Stimulated activated CD4-positive, alpha-beta T cell treated with anti-CD3 and anti-CD28 coated beads, Interleukin-15, amount 100 ng/mL, for 24 hours (primary cell): Measurements from ENCODE around the gene TCF23.
A peak's percentile ranks its signal among the peaks of the same experiment; 100 is the strongest.
"Not testable (repeated sequence)": the region's sequence is repeated elsewhere in the genome, so short reads cannot be mapped to it uniquely, and the experiment has no call there.

Source experiments
- DNase-seq: peaks from one replicate; pipeline ENCODE4 v3.0.0-alpha.2; 2020

The TCF23 gene

DNA sequence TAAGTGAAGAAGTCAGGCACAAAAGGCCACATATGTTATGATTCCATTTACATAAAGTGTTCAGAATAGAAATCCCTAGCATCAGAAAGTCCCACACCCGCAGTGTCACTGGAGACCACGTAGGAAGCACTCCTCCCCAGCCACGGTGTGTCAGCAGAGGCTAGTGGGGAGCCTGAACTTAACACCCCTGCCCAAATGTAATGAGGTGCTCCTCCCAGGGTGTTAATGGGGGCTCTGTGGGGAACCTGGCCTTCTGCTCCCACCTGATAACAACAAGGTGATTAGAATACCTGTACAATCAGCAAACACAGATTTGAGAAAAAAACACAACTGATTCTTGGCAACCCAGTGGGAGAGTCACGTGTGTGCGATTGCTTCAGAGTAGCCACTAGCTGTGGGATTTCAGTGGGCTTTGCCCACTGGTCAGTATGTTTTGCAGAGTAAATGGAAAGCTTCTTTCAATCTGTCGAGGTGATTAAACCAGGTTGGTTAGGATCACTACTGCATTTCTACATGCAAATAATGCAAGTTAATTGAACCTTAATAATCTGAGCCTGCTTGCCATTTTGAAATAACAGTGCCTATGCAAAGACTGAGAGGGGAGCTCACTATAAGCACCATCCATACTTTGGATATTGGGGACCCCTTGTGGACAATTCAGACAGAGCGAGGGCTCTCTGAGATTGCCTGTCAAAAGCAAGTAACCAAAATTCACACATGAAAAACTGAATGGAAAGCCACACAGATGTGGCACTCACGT, 42.4 kb downstream of the TCF23 start:
- DNase-seq: peak; percentile 42

DNA sequence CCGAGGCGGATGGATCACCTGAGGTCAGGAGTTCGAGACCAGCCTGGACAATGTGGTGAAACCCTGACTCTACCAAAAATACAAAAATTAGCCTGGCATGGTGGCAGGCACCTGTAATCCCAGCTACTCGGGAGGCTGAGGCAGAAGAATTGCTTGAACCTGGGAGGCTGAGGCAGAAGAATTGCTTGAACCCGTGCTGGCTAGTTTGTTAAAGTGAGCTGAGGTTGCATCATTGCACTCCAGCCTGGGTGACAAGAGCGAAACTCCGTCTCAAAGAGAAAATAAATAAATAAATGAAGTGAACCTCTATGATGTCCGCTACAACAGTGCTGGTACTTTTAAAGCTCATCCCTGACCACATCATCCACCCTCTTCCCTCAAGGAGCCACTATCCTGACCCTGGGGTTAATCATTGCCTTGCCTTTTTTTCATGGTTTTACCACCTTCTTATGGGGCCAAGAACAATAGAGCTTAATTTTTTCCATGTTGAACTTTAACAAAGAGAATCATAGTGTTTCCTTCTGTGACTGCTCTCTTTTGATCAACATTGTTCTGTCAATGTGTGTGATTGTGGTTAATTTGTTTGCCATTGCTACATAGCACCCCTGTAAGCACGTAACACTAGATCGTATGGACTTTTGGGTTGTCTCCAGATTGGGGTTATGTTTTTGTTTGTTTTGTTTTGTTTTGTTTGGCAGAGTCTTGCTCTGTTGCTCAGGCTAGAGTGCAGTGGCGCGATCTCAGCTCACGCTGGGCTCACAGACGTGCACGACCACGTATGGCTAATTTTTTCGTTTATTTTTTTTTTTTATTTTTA, 45.9 kb downstream of the TCF23 start:
- no peak for DNase-seq

DNA sequence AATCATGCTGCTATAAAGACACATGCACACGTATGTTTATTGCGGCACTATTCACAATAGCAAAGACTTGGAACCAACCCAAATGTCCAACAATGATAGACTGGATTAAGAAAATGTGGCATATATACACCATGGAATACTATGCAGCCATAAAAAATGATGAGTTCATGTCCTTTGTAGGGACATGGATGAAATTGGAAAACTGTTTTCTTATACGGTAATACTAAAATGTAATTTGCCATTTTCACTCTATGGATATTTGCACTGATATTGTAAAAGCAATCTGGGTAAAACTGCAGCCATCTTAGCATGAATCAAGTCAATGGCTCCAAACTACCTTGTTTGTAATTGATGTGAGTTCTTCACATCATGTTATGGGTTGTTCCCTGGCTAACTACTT, 47.0 kb downstream of the TCF23 start:
- DNase-seq: not testable (repeated sequence)

DNA sequence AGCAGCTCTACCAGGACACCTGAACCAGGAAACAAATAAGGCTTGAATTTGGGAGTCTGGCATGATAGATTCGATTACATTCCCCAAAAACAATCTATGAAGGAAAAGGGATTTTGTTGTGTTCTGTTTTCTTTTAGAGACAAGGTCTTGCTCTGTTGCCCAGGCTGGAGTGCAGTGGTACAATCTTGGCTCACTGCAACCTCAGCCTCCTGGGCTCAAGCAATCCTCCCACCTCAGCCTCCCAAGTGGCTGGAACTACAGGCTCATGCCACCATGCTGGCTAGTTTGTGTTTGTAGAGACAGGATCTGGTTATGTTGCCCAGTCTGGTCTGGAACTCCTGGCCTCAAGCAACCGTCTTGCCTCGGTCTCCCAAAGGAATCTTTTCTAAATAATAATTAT, 49.3 kb downstream of the TCF23 start:
- not testable (repeated sequence) for DNase-seq

- DNase-seq: no peak
Measured at GRCh38 chr2:27198627-27199026, 49.8 kb downstream of the TCF23 start.

GRCh38 chr2:27199241-27199640, 50.4 kb downstream of the TCF23 start:
- DNase-seq: no peak

- DNase-seq: no peak
Measured at GRCh38 chr2:27201675-27202074, 52.9 kb downstream of the TCF23 start.

GRCh38 chr2:27202854-27203253, 54.0 kb downstream of the TCF23 start:
- DNase-seq: no peak

DNA sequence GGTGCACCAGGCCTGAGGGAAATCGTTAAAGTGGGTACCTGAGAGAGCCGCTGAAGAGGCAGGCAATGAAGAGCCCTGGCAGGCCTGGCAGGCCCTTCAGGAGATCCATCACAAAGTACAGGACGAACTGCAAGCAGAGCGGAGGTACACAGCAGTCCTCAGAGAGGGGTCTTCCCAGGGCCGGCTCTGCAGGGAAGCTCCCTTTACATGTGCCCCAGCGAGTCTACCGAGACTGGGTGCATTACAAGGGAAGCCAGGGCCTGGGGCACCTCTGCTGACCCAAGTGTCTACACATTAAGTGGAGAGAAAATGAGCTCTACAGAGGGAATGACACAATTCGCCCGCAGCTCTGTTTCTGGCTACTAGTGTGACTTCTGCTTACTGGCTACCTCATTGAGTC, 54.9 kb downstream of the TCF23 start:
- no peak for DNase-seq

GRCh38 chr2:27204566-27204965, 55.8 kb downstream of the TCF23 start:
- no peak for DNase-seq

GRCh38 chr2:27205206-27205605, 56.4 kb downstream of the TCF23 start:
- no peak for DNase-seq

DNA sequence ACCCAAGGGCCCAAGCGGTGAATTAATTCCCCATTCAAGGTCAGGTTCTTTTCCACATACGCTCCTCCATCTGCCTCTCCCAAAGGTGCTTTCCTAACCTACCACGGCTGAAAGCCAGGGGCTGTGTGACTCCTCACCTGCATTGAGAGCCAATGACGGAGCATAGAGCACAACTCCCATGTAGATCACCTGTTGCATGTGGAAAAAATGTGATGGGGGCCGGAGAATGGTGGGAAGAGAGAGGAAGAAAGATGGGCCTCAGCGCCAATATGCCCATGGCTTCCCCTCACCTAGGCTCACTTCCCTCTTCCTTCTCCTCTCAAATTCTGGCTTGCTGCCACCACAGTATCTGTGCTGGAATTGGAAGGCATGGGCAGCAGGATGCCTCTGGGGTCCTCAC, 57.5 kb downstream of the TCF23 start:
- no peak for DNase-seq
